ENCODE measurements around the gene MYO10.

Gene MYO10

DNA sequence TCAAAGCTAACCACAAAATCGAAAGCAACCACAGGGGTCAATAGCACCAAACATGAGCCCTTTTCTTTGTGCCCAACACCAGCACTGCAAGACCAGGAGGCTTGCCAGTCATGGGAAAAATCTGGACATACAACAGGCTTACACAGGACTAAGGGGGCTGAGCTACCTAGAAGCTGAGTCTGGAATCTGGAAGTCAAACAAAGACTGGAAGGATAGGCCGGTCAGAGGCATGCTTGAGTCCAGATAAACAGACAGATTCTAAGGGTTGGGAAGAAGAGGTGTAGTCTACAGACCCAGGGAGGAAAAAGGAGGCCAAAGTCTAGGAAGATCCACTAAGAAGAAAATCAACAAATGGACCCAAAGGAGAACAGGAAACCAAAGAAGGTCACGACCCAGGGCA, 73.3 kb downstream of the MYO10 start:
- TF ChIP-seq, protein P1, sequence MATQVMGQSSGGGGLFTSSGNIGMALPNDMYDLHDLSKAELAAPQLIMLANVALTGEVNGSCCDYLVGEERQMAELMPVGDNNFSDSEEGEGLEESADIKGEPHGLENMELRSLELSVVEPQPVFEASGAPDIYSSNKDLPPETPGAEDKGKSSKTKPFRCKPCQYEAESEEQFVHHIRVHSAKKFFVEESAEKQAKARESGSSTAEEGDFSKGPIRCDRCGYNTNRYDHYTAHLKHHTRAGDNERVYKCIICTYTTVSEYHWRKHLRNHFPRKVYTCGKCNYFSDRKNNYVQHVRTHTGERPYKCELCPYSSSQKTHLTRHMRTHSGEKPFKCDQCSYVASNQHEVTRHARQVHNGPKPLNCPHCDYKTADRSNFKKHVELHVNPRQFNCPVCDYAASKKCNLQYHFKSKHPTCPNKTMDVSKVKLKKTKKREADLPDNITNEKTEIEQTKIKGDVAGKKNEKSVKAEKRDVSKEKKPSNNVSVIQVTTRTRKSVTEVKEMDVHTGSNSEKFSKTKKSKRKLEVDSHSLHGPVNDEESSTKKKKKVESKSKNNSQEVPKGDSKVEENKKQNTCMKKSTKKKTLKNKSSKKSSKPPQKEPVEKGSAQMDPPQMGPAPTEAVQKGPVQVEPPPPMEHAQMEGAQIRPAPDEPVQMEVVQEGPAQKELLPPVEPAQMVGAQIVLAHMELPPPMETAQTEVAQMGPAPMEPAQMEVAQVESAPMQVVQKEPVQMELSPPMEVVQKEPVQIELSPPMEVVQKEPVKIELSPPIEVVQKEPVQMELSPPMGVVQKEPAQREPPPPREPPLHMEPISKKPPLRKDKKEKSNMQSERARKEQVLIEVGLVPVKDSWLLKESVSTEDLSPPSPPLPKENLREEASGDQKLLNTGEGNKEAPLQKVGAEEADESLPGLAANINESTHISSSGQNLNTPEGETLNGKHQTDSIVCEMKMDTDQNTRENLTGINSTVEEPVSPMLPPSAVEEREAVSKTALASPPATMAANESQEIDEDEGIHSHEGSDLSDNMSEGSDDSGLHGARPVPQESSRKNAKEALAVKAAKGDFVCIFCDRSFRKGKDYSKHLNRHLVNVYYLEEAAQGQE (IDR thresholded peaks at IDR 0.05; ENCODE audit: low read depth) = no peak
- TF ChIP-seq NFIC (IDR thresholded peaks at IDR 0.05) (no peak), EP300 (IDR thresholded peaks at IDR 0.05; ENCODE audit: borderline replicate concordance) (no peak), CEBPB (IDR thresholded peaks at IDR 0.05) (no peak)
- TF ChIP-seq, protein P2, sequence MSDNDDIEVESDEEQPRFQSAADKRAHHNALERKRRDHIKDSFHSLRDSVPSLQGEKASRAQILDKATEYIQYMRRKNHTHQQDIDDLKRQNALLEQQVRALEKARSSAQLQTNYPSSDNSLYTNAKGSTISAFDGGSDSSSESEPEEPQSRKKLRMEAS (IDR thresholded peaks at IDR 0.05) = no peak

DNA sequence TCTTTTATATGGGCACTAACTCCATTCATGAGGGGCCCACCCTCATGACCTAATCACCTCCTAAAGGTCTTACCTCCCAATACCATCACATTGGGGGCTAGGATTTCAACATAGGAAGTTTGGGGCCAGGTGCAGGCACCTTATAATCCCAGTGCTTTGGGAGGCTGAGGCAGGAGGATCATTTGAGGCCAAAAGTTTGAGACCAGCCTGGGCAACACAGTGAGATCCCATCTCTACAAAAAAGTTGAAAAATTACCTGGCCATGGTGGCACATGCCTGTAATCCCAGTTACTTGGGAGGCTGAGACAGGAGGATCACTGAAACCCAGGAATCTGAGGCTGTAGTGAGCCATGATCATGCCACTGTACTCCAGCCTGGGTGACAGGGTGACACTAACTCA, 76.7 kb downstream of the MYO10 start:
- TF ChIP-seq, protein P3, sequence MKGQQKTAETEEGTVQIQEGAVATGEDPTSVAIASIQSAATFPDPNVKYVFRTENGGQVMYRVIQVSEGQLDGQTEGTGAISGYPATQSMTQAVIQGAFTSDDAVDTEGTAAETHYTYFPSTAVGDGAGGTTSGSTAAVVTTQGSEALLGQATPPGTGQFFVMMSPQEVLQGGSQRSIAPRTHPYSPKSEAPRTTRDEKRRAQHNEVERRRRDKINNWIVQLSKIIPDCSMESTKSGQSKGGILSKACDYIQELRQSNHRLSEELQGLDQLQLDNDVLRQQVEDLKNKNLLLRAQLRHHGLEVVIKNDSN (IDR thresholded peaks at IDR 0.05) = no peak
- TF ChIP-seq NFIC (IDR thresholded peaks at IDR 0.05) (no peak), YY1 (IDR thresholded peaks at IDR 0.05; ENCODE audit: low read depth) (no peak)

DNA sequence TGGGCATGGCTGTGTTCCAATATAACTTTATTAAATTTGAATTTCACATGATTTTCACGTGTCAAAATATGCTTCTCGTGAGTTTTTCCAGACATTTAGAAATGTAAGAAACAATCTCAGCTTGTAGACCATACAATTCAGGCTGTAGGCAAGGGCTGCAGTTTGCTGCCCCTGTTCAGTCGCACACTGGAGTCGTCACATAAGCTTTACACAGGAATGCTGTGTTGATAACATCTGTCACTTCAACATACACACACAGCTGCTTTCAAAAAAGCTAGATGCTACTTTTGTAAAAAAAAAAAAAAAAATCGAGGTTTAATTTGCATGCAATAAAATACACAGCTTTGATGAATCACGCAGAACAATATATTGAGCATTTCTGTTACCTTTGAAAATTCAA, 77.9 kb downstream of the MYO10 start:
- TF ChIP-seq TEAD4 (IDR thresholded peaks at IDR 0.05) = no peak
- TF ChIP-seq, protein P3 (IDR thresholded peaks at IDR 0.05) = no peak
- no peak for TF ChIP-seq TAF1 (IDR thresholded peaks at IDR 0.05; ENCODE audit: low read depth)
- no peak for TF ChIP-seq EP300 (IDR thresholded peaks at IDR 0.05; ENCODE audit: borderline replicate concordance)
- no peak for TF ChIP-seq CEBPB (IDR thresholded peaks at IDR 0.05)
- TF ChIP-seq, protein P2 (IDR thresholded peaks at IDR 0.05) = no peak
- no peak for TF ChIP-seq YY1 (IDR thresholded peaks at IDR 0.05; ENCODE audit: low read depth)

DNA sequence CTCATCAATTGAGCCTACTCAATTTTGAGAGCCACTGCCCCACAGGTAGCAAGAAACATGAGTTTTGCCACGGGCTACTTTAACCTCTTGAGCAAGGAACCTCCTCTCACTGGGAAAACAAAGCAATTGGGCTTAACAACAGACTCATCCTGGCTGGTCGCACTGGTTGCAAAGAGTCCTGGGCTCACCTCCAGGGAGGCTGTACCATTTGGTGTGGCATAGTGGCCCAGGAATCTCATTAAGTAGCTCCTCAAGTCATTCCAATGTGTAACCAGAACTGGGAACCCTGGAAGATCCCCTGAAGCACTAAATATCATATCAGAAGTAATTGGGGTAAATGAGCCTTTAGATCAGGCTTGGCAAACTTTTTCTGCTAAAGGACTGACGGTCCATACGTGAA, 78.5 kb downstream of the MYO10 start:
- TF ChIP-seq EP300 (IDR thresholded peaks at IDR 0.05; ENCODE audit: borderline replicate concordance) (no peak), FOXM1 (IDR thresholded peaks at IDR 0.05; ENCODE audit: borderline replicate concordance, low read depth) (no peak), YY1 (IDR thresholded peaks at IDR 0.05; ENCODE audit: low read depth) (no peak), TEAD4 (IDR thresholded peaks at IDR 0.05) (no peak), RAD21 (IDR thresholded peaks at IDR 0.05; ENCODE audit: low read depth) (no peak), CEBPB (IDR thresholded peaks at IDR 0.05) (no peak), TAF1 (IDR thresholded peaks at IDR 0.05; ENCODE audit: low read depth) (no peak), NFIC (IDR thresholded peaks at IDR 0.05) (no peak), ZBTB7A (IDR thresholded peaks at IDR 0.05; ENCODE audit: low read depth) (no peak), EGR1 (IDR thresholded peaks at IDR 0.05) (no peak), CREB1 (IDR thresholded peaks at IDR 0.05; ENCODE audit: low read depth) (no peak), TCF12 (IDR thresholded peaks at IDR 0.05; ENCODE audit: low read depth) (no peak)
- TF ChIP-seq, protein P3 (IDR thresholded peaks at IDR 0.05) = no peak
- TF ChIP-seq, protein P2 (IDR thresholded peaks at IDR 0.05) = no peak
- TF ChIP-seq, protein P1 (IDR thresholded peaks at IDR 0.05; ENCODE audit: low read depth) = no peak

DNA sequence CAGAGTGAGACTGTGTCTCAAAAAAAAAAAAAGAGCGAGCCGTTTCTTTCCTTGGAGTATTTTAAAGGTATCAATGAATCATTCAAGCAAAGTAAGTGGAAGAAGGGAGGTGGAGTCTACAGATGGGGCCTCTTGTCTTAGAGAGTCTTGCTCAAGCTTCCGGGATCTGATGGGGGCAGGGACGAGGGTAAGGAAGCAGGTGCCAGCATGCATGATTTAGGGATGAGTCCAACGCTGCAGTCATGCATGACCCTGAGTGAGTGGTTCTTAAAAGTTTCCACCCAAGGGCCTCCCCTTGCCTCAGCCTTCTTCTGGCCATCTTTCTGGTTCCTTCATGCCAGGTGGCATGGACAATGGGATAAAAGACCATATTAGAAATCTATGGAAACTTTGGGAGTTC, 79.6 kb downstream of the MYO10 start:
- TF ChIP-seq CEBPB (IDR thresholded peaks at IDR 0.05) (peak; percentile 48; the same call in 1 of the 2 replicates), TCF12 (IDR thresholded peaks at IDR 0.05; ENCODE audit: low read depth) (0 out of 2 replicates have a peak, but pooled peaks have one; percentile 51)
- TF ChIP-seq, protein P1 (IDR thresholded peaks at IDR 0.05; ENCODE audit: low read depth) = no peak
